ENCODE results near the gene SRPRA.

DNA sequence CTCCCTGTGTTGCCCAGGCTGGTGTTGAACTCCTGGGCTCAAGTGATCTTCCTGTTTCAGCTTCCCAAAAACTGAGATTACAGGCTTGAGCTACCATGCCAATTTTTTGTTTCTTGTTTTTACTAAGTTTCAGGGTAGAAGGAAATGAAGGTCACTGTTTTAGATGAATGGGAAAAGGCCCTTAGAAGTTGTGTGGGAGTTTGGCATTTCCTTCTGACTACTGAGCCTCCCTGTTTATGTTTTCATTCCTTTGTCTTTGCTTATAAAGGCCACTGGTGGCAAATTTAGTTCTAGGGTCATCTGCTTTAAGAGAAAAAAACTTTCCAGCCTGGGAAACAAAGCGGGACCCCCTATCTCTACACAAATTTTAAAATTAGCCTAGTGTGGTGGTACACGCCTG, 22.1 kb downstream of the SRPRA start:
- TF ChIP-seq, protein P1, sequence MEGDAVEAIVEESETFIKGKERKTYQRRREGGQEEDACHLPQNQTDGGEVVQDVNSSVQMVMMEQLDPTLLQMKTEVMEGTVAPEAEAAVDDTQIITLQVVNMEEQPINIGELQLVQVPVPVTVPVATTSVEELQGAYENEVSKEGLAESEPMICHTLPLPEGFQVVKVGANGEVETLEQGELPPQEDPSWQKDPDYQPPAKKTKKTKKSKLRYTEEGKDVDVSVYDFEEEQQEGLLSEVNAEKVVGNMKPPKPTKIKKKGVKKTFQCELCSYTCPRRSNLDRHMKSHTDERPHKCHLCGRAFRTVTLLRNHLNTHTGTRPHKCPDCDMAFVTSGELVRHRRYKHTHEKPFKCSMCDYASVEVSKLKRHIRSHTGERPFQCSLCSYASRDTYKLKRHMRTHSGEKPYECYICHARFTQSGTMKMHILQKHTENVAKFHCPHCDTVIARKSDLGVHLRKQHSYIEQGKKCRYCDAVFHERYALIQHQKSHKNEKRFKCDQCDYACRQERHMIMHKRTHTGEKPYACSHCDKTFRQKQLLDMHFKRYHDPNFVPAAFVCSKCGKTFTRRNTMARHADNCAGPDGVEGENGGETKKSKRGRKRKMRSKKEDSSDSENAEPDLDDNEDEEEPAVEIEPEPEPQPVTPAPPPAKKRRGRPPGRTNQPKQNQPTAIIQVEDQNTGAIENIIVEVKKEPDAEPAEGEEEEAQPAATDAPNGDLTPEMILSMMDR (IDR thresholded peaks at IDR 0.05), result no peak
- no peak for TF ChIP-seq POLR2A (IDR thresholded peaks at IDR 0.05)
- TF ChIP-seq EP300 (IDR thresholded peaks at IDR 0.05), result no peak
